Measurements from ENCODE around the gene ITGB7.

- TF ChIP-seq POLR2A (IDR thresholded peaks at IDR 0.05; ENCODE audit: low read depth, low read length) (no peak), JUN (IDR thresholded peaks at IDR 0.05; ENCODE audit: borderline replicate concordance, insufficient read depth, insufficient read length, low read depth) (no peak), EZH2 (IDR thresholded peaks at IDR 0.05; ENCODE audit: borderline replicate concordance, low read depth, low read length, severe bottlenecking) (peak; percentile 53), POLR2AphosphoS5 (IDR thresholded peaks at IDR 0.05; ENCODE audit: insufficient read depth, low read depth, low read length) (no peak), GATA2 (IDR thresholded peaks at IDR 0.05; ENCODE audit: insufficient read depth, insufficient read length, low read depth, low read length) (no peak), MYC (IDR thresholded peaks at IDR 0.05; ENCODE audit: low read depth, low read length) (no peak), FOS (IDR thresholded peaks at IDR 0.05; ENCODE audit: borderline replicate concordance, insufficient read depth, low read length) (no peak)
- TF ChIP-seq, protein P1, sequence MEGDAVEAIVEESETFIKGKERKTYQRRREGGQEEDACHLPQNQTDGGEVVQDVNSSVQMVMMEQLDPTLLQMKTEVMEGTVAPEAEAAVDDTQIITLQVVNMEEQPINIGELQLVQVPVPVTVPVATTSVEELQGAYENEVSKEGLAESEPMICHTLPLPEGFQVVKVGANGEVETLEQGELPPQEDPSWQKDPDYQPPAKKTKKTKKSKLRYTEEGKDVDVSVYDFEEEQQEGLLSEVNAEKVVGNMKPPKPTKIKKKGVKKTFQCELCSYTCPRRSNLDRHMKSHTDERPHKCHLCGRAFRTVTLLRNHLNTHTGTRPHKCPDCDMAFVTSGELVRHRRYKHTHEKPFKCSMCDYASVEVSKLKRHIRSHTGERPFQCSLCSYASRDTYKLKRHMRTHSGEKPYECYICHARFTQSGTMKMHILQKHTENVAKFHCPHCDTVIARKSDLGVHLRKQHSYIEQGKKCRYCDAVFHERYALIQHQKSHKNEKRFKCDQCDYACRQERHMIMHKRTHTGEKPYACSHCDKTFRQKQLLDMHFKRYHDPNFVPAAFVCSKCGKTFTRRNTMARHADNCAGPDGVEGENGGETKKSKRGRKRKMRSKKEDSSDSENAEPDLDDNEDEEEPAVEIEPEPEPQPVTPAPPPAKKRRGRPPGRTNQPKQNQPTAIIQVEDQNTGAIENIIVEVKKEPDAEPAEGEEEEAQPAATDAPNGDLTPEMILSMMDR (IDR thresholded peaks at IDR 0.05; ENCODE audit: extremely low read depth in 1 of 2, insufficient read depth in 1 of 2, low read depth in 1 of 2, low read length in 2 of 2) = no peak
- TF ChIP-seq, protein P2, sequence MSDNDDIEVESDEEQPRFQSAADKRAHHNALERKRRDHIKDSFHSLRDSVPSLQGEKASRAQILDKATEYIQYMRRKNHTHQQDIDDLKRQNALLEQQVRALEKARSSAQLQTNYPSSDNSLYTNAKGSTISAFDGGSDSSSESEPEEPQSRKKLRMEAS (IDR thresholded peaks at IDR 0.05; ENCODE audit: insufficient read depth, insufficient read length) = no peak
Observed at GRCh38 chr12:53231671-53231920, 24.5 kb upstream of the ITGB7 start.

Data from endothelial cell of umbilical vein (primary cell).